Transverse colon (tissue), 4 donors: ENCODE results near the gene PPP6C.

ENCODE experiments used
- EP300 ChIP-seq: sonication (generic); formaldehyde crosslinking; IDR thresholded peaks from one replicate; pipeline ENCODE4 v1.6.1; 2017; ENCODE audit warnings: antibody characterized with exemption, low read depth
- POLR2A ChIP-seq: fragments of 450-650 bp; IDR thresholded peaks from one replicate; pipeline ENCODE4 v1.6.1; 2016; ENCODE audit warnings: antibody characterized with exemption, mild to moderate bottlenecking, moderate library complexity
- POLR2AphosphoS5 ChIP-seq, 3 donors: sonication (generic); formaldehyde crosslinking; IDR thresholded peaks; one replicate each; pipeline ENCODE4 v1.6.1; 2016; ENCODE audit warnings: antibody characterized with exemption in 3 of 3
- TF ChIP-seq, protein P1 (sequence below), 5 experiments: fragments of 200-600 bp in 3 of 5; fragments of 450-650 bp in 2 of 5; sonication (generic) in 3 of 5; IDR thresholded peaks; 1 replicate in 2 of 5; 2 replicates in 3 of 5; pipeline ENCODE4 v1.5.1; 2016 to 2017; ENCODE audit warnings: antibody characterized with exemption in 5 of 5, inconsistent platforms in 3 of 5, mild to moderate bottlenecking in 2 of 5, moderate library complexity in 1 of 5

GRCh38 chr9:125160750-125161149 lies 28.9 kb downstream of the PPP6C start:
- no peak for TF ChIP-seq POLR2A
- TF ChIP-seq POLR2AphosphoS5 (IDR thresholded peaks at IDR 0.05), result no peak
- TF ChIP-seq, protein P1, sequence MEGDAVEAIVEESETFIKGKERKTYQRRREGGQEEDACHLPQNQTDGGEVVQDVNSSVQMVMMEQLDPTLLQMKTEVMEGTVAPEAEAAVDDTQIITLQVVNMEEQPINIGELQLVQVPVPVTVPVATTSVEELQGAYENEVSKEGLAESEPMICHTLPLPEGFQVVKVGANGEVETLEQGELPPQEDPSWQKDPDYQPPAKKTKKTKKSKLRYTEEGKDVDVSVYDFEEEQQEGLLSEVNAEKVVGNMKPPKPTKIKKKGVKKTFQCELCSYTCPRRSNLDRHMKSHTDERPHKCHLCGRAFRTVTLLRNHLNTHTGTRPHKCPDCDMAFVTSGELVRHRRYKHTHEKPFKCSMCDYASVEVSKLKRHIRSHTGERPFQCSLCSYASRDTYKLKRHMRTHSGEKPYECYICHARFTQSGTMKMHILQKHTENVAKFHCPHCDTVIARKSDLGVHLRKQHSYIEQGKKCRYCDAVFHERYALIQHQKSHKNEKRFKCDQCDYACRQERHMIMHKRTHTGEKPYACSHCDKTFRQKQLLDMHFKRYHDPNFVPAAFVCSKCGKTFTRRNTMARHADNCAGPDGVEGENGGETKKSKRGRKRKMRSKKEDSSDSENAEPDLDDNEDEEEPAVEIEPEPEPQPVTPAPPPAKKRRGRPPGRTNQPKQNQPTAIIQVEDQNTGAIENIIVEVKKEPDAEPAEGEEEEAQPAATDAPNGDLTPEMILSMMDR (IDR thresholded peaks at IDR 0.05), result no peak
- TF ChIP-seq EP300, result no peak
